Uterus (tissue), 4 donors: Measurements from ENCODE around the gene PCK1. TPM values are rescaled to one million over a fixed set of nuclear protein-coding genes. Genes with fewer than 3 reads are reported as not detected.

ENCODE experiments used
- DNase-seq, 2 donors: peaks; one replicate each; pipeline ENCODE4 v3.0.0-alpha.2; 2019 to 2020
- H3K27ac ChIP-seq, 2 donors: fragments of 200-600 bp; sonication (generic); 1 replicate in 1 of 2; 2 replicates in 1 of 2; pipeline ENCODE4 v1.5.1; 2016 to 2018
- H3K27me3 ChIP-seq, 2 donors: fragments of 200-600 bp; sonication (generic); one replicate each; pipeline ENCODE4 v1.5.1; 2018 to 2019; ENCODE audit warnings: control low read depth in 1 of 2
- H3K36me3 ChIP-seq, 2 donors: fragments of 200-600 bp; sonication (generic); one replicate each; pipeline ENCODE4 v1.5.1; 2019; ENCODE audit warnings: control low read depth in 1 of 2
- H3K4me1 ChIP-seq, 2 donors: fragments of 200-600 bp; sonication (generic); one replicate each; pipeline ENCODE4 v1.5.1; 2018 to 2019; ENCODE audit warnings: control low read depth in 1 of 2
- H3K4me3 ChIP-seq, 2 donors: fragments of 200-600 bp; sonication (generic); 1 replicate in 1 of 2; 2 replicates in 1 of 2; pipeline ENCODE4 v1.5.1; 2018 to 2019; ENCODE audit warnings: mild to moderate bottlenecking in 1 of 2
- H3K9me3 ChIP-seq, 2 donors: fragments of 200-600 bp; sonication (generic); one replicate each; pipeline ENCODE4 v1.5.1; 2019; ENCODE audit warnings: control low read depth in 1 of 2
- POLR2A ChIP-seq, 2 donors: fragments of 450-650 bp; IDR thresholded peaks; one replicate each; pipeline ENCODE4 v1.6.1; 2016; ENCODE audit warnings: antibody characterized with exemption in 2 of 2, mild to moderate bottlenecking in 1 of 2, moderate library complexity in 1 of 2
- intact Hi-C: fragments of 100-400 bp; cut with DNase I; formaldehyde crosslinking; loops from one replicate; pipeline ENCODE4 v1.15.1; 2023; ENCODE audit warnings: low total_unique reads
- total RNA-seq, 4 donors: library from RNA; depleted of rRNA in 3 of 4; stranded (reverse); fragments of >200 nt in 3 of 4; gene quantifications; one replicate each; pipeline versions ENCODE4 v1.1.0 to v1.2.4, GENCODE V29; 2014 to 2023
- TF ChIP-seq, protein P1 (sequence below), 4 experiments: fragments of 200-600 bp in 2 of 4; fragments of 450-650 bp in 2 of 4; sonication (generic) in 2 of 4; IDR thresholded peaks; one replicate each; pipeline ENCODE4 v1.5.1; 2016 to 2019; ENCODE audit warnings: antibody characterized with exemption in 4 of 4, mild to moderate bottlenecking in 2 of 4, moderate library complexity in 1 of 4
- donor health status: DM: yes; HTN: yes; CAD: no.

PCK1 gene
- total RNA-seq, 4 donors from 2014 or later = 0.26 to 1.8 (median 1.4) TPM; not detected in 1

DNA sequence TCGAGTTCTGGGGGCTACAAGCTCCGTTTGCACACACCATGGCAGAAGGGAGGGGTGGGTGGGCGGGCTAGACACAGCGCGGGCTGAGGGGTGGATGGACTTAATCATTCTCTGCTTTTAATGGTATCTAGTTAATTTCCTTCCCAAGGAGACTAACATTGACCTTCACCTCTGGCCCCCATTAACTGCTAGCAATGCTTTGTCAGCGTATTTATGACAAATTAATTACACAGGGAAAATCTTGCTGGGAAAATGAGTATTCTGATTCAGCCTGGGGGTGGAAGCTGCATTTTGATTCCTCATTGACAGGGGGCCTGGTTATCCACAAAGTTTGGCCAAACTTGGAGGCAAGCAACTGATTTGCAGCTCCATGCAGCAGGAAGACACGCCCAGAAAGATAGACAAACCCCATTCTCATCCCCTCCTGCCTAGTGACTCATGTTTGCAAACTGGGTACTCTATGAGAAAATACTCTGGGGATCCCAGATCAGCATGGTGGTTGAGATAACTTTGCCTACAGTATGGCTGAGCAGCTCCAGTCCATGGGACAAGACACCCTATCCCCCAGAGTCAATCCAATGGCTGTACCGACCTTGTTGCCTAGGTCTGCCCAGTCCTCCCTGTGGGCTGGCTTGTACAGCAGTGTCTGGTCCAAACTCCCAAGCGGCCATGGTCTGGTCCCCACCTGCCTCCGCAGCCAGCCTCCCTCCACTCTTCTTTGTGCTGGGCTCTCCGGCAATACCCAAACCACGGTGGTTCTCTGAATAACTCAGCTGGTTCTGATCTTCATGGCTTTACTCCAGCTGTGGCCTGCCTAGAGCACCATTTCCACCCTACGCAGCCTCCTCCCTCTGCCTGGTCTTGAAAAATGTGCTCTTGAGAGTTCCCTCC lies 39.7 kb downstream of the PCK1 start:
- TF ChIP-seq, protein P1, sequence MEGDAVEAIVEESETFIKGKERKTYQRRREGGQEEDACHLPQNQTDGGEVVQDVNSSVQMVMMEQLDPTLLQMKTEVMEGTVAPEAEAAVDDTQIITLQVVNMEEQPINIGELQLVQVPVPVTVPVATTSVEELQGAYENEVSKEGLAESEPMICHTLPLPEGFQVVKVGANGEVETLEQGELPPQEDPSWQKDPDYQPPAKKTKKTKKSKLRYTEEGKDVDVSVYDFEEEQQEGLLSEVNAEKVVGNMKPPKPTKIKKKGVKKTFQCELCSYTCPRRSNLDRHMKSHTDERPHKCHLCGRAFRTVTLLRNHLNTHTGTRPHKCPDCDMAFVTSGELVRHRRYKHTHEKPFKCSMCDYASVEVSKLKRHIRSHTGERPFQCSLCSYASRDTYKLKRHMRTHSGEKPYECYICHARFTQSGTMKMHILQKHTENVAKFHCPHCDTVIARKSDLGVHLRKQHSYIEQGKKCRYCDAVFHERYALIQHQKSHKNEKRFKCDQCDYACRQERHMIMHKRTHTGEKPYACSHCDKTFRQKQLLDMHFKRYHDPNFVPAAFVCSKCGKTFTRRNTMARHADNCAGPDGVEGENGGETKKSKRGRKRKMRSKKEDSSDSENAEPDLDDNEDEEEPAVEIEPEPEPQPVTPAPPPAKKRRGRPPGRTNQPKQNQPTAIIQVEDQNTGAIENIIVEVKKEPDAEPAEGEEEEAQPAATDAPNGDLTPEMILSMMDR (IDR thresholded peaks at IDR 0.05) = no peak
- TF ChIP-seq POLR2A (IDR thresholded peaks at IDR 0.05) = no peak
- intact Hi-C loops = no loop called here
- DNase-seq = no peak
- H3K4me3 ChIP-seq = no peak overlapping the region
- no peaks in the 10 kb centered on the region for H3K27me3 ChIP-seq
- no peaks in the 10 kb centered on the region for H3K36me3 ChIP-seq
- no peaks in the 10 kb centered on the region for H3K9me3 ChIP-seq
- H3K27ac ChIP-seq = no peak overlapping the region
- no peaks in the 10 kb centered on the region for H3K4me1 ChIP-seq

- Histone ChIP-seq H3K27ac (no peak overlapping the region), H3K27me3 (no peaks in the 10 kb centered on the region), H3K36me3 (no peaks in the 10 kb centered on the region), H3K9me3 (no peaks in the 10 kb centered on the region), H3K4me3 (no peak overlapping the region), H3K4me1 (no peaks in the 10 kb centered on the region)
- intact Hi-C loops = no loop called here
- TF ChIP-seq, protein P1 (IDR thresholded peaks at IDR 0.05) = no peak
- no peak for TF ChIP-seq POLR2A (IDR thresholded peaks at IDR 0.05)
- no peak for DNase-seq
Observed at GRCh38 chr20:57601211-57601570, 40.3 kb downstream of the PCK1 start.

DNA sequence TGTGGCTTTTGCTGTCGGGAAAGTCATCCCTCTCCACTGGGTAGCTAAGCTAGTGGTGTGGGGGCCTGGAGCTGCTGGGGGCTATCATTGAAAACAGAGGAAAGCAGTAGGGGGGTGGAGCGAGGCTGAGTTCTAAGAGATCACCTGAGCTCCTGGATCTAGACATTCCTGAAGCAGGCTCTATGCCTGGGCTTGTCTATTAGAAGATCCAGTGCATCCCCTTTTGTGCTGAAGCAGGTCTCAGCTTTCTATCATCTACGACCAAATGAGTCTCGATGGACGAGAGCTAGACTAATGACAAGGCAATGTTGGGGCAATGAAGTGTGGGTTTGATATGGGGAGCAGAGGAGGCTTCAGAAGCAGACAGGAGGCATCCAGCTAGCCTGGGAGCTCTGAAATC lies 40.8 kb downstream of the PCK1 start:
- Histone ChIP-seq H3K4me1 (no peaks in the 10 kb centered on the region), H3K36me3 (no peaks in the 10 kb centered on the region), H3K27ac (no peak overlapping the region), H3K9me3 (no peaks in the 10 kb centered on the region), H3K27me3 (no peaks in the 10 kb centered on the region), H3K4me3 (no peak overlapping the region)
- intact Hi-C loops = no loop called here
- no peak for DNase-seq
- TF ChIP-seq, protein P1 (IDR thresholded peaks at IDR 0.05) = no peak
- TF ChIP-seq POLR2A (IDR thresholded peaks at IDR 0.05) = no peak

GRCh38 chr20:57603120-57603519 lies 42.2 kb downstream of the PCK1 start:
- Histone ChIP-seq H3K27ac (no peak overlapping the region), H3K4me1 (no peaks in the 10 kb centered on the region), H3K4me3 (no peak overlapping the region), H3K27me3 (no peaks in the 10 kb centered on the region), H3K9me3 (no peaks in the 10 kb centered on the region), H3K36me3 (no peaks in the 10 kb centered on the region)
- intact Hi-C loops = no loop called here
- no peak for TF ChIP-seq POLR2A (IDR thresholded peaks at IDR 0.05)
- TF ChIP-seq, protein P1 (IDR thresholded peaks at IDR 0.05) = no peak
- DNase-seq = no peak

DNA sequence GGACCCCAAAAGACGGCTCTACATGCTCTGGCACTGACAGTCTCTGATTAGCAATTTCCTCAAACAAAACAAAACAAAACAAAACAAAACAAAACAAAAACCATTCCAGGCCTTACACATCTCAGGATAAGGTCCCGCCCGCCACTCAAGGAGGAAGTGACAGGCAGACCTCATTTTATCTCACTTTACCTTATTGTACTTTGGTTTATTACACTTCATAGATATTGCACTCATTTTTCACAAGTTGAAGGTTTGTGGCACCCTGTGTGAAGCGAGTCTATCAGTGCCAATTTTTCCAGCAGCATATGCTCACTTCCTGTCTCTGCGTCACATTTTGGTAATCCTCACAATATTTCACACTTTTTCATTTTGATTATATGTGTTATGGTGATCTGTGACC lies 44.1 kb downstream of the PCK1 start:
- Histone ChIP-seq H3K36me3 (no peaks in the 10 kb centered on the region), H3K27me3 (no peaks in the 10 kb centered on the region), H3K4me1 (no peaks in the 10 kb centered on the region), H3K9me3 (no peaks in the 10 kb centered on the region), H3K27ac (no peak overlapping the region), H3K4me3 (no peak overlapping the region)
- intact Hi-C loops = no loop called here
- no peak for DNase-seq
- TF ChIP-seq, protein P1 (IDR thresholded peaks at IDR 0.05) = no peak
- no peak for TF ChIP-seq POLR2A (IDR thresholded peaks at IDR 0.05)
